HepG2 (cell line): Measurements from ENCODE around the gene FAM83E. TPM values are rescaled to one million over a fixed set of nuclear protein-coding genes. Genes with fewer than 3 reads are reported as not detected.

ENCODE experiments used
- CEBPB ChIP-seq: IDR thresholded peaks from 2 replicates; pipeline ENCODE4 v1.6.1; 2011; ENCODE audit warnings: low read depth, low read length, improper control_type of control experiment, borderline replicate concordance
- GFI1 ChIP-seq: sonication (generic); formaldehyde crosslinking; IDR thresholded peaks from 2 replicates; pipeline ENCODE4 v1.5.0; 2020; ENCODE audit warnings: missing genetic modification reagents, mild to moderate bottlenecking, borderline replicate concordance
- JUN ChIP-seq: sonication (generic); formaldehyde crosslinking; IDR thresholded peaks from 2 replicates; pipeline ENCODE4 v1.4.0; 2020; ENCODE audit warnings: mild to moderate bottlenecking, missing genetic modification reagents
- NR3C1 ChIP-seq: sonication (generic); formaldehyde crosslinking; IDR thresholded peaks from 2 replicates; pipeline ENCODE4 v1.4.0; 2020; ENCODE audit warnings: missing genetic modification reagents
- PAF1 ChIP-seq: IDR thresholded peaks from 2 replicates; pipeline ENCODE4 v1.6.1; 2016; ENCODE audit warnings: missing genetic modification reagents, missing compliant biosample characterization
- RBM22 ChIP-seq: fragments of 200-400 bp; formaldehyde crosslinking; optimal IDR thresholded peaks from 2 replicates; pipeline ENCODE3; 2017; ENCODE audit warnings: mild to moderate bottlenecking, low read length, moderate library complexity
- REPIN1 ChIP-seq: sonication (generic); formaldehyde crosslinking; IDR thresholded peaks from 2 replicates; pipeline ENCODE4 v1.8.0; 2022; ENCODE audit warnings: missing genetic modification reagents, low read depth, mild to moderate bottlenecking, borderline replicate concordance
- SOX5 ChIP-seq: IDR thresholded peaks from 2 replicates; pipeline ENCODE4 v1.6.1; 2016; ENCODE audit warnings: borderline replicate concordance
- TEAD2 ChIP-seq: sonication (generic); formaldehyde crosslinking; IDR thresholded peaks from 2 replicates; pipeline ENCODE4 v1.9.0; 2021; ENCODE audit warnings: missing genetic modification reagents
- ZMYM2 ChIP-seq: sonication (generic); formaldehyde crosslinking; IDR thresholded peaks from 2 replicates; pipeline ENCODE4 v1.8.0; 2022; ENCODE audit warnings: mild to moderate bottlenecking, missing genetic modification reagents
- ZNF326 ChIP-seq: sonication (generic); formaldehyde crosslinking; IDR thresholded peaks from 2 replicates; pipeline ENCODE4 v1.4.0; 2020; ENCODE audit warnings: missing genetic modification reagents, borderline replicate concordance
- ZNF337 ChIP-seq: sonication (generic); formaldehyde crosslinking; IDR thresholded peaks from 2 replicates; pipeline ENCODE4 v1.5.1; 2020; ENCODE audit warnings: missing genetic modification reagents, low read depth, mild to moderate bottlenecking, borderline replicate concordance
- ZNF564 ChIP-seq: sonication (generic); formaldehyde crosslinking; IDR thresholded peaks from 2 replicates; pipeline ENCODE4 v1.8.1; 2023; ENCODE audit warnings: mild to moderate bottlenecking, missing genetic modification reagents
- ZNF616 ChIP-seq: sonication (generic); formaldehyde crosslinking; IDR thresholded peaks from 2 replicates; pipeline ENCODE4 v1.5.0; 2020; ENCODE audit warnings: low read depth, mild to moderate bottlenecking, missing genetic modification reagents
- polyA plus RNA-seq, 8 experiments: library from polyadenylated mRNA; depleted of rRNA in 3 of 8; stranded (reverse) in 7 of 8; unstranded in 1 of 8; fragments of >200 nt; fragmentation: Illumina TruSeq in 4 of 8; extraction: Trizol in 4 of 8; gene quantifications; 2 replicates each; pipeline versions ENCODE4 v1.2.1 to v1.2.3, GENCODE V29; 2011 to 2016; ENCODE audit warnings: low read depth in 4 of 8, missing spikeins in 1 of 8, mixed read lengths in 1 of 8; ENCODE audit not compliant: insufficient read depth in 1 of 8
- total RNA-seq, 5 experiments: library from RNA; depleted of rRNA; stranded (reverse); fragments of >200 nt; fragmentation: Illumina TruSeq; extraction: Trizol; gene quantifications; 2 replicates each; pipeline ENCODE4 v1.2.3, GENCODE V29; 2016; ENCODE audit warnings: low read depth in 1 of 5
- TF ChIP-seq, protein P1 (sequence below): sonication (generic); formaldehyde crosslinking; IDR thresholded peaks from 2 replicates; pipeline ENCODE4 v1.8.0; 2022; ENCODE audit warnings: low read depth, missing genetic modification reagents
- TF ChIP-seq, protein P2 (sequence below): sonication (generic); formaldehyde crosslinking; IDR thresholded peaks from 2 replicates; pipeline ENCODE4 v1.4.0; 2020; ENCODE audit warnings: missing genetic modification reagents
- TF ChIP-seq, protein P3 (sequence below): sonication (generic); formaldehyde crosslinking; IDR thresholded peaks from 2 replicates; pipeline ENCODE4 v1.5.0; 2020; ENCODE audit warnings: mild to moderate bottlenecking, missing genetic modification reagents
- TF ChIP-seq, protein P4 (sequence below): sonication (generic); formaldehyde crosslinking; IDR thresholded peaks from 2 replicates; pipeline ENCODE4 v1.8.0; 2023; ENCODE audit warnings: mild to moderate bottlenecking, missing genetic modification reagents
- TF ChIP-seq, protein P5 (sequence below): sonication (generic); formaldehyde crosslinking; IDR thresholded peaks from 2 replicates; pipeline ENCODE4 v1.8.0; 2022; ENCODE audit warnings: missing genetic modification reagents, mild to moderate bottlenecking, moderate library complexity, borderline replicate concordance
- TF ChIP-seq, protein P6 (sequence below): conservative IDR thresholded peaks from 2 replicates; pipeline ENCODE4 v1.6.1; 2018; ENCODE audit warnings: missing genetic modification reagents

Gene FAM83E
- total and polyA plus RNA-seq, 2 of the 13 experiments (the other 11 are each of a cell fraction or from before 2014, with no cell fraction given) = 0.18 to 0.60 TPM

DNA sequence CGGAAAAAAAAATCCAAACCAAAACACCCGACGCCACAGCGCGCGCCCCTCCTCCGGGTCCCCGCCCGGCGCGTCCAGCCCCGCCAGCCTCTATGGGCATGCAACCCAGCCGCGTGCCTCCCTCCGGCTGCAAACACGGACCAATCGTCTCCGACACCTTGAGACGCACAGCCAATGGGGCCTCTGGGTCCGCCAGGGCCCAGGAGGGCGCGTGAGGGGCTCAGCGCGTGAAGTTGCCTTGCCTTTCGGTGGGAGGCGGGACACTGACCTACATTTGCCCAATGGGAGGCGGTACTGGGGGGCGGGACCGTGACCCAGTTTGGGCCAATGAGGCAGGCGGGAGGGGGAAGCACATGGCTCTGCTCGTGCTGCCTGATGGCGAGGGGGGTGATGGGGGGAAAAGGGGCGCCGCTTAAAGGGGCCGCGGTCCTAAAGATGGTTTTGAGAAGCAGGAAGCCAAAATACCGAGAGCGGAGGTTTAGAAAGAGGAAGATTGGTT is 22.6 kb upstream of the FAM83E start (continued):
- TF ChIP-seq, protein P1, sequence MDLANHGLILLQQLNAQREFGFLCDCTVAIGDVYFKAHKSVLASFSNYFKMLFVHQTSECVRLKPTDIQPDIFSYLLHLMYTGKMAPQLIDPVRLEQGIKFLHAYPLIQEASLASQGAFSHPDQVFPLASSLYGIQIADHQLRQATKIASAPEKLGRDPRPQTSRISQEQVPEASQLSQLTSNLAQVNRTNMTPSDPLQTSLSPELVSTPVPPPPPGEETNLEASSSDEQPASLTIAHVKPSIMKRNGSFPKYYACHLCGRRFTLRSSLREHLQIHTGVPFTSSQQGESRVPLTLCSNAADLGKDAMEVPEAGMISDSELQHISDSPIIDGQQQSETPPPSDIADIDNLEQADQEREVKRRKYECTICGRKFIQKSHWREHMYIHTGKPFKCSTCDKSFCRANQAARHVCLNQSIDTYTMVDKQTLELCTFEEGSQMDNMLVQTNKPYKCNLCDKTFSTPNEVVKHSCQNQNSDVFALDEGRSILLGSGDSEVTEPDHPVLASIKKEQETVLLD (CRISPR knock-in tag) = peak; percentile 69
- TF ChIP-seq RBM22 = no peak
- TF ChIP-seq, protein P2, sequence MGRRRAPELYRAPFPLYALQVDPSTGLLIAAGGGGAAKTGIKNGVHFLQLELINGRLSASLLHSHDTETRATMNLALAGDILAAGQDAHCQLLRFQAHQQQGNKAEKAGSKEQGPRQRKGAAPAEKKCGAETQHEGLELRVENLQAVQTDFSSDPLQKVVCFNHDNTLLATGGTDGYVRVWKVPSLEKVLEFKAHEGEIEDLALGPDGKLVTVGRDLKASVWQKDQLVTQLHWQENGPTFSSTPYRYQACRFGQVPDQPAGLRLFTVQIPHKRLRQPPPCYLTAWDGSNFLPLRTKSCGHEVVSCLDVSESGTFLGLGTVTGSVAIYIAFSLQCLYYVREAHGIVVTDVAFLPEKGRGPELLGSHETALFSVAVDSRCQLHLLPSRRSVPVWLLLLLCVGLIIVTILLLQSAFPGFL (CRISPR knock-in tag) = no peak
- TF ChIP-seq ZNF337 (CRISPR knock-in tag) = peak; percentile 76; the same call in 1 of the 2 replicates
- no peak for TF ChIP-seq TEAD2 (CRISPR knock-in tag)
- TF ChIP-seq GFI1 (CRISPR knock-in tag) = peak; percentile 78; the same call in 1 of the 2 replicates
- peak; percentile 84 for TF ChIP-seq JUN (CRISPR knock-in tag)
- TF ChIP-seq, protein P3, sequence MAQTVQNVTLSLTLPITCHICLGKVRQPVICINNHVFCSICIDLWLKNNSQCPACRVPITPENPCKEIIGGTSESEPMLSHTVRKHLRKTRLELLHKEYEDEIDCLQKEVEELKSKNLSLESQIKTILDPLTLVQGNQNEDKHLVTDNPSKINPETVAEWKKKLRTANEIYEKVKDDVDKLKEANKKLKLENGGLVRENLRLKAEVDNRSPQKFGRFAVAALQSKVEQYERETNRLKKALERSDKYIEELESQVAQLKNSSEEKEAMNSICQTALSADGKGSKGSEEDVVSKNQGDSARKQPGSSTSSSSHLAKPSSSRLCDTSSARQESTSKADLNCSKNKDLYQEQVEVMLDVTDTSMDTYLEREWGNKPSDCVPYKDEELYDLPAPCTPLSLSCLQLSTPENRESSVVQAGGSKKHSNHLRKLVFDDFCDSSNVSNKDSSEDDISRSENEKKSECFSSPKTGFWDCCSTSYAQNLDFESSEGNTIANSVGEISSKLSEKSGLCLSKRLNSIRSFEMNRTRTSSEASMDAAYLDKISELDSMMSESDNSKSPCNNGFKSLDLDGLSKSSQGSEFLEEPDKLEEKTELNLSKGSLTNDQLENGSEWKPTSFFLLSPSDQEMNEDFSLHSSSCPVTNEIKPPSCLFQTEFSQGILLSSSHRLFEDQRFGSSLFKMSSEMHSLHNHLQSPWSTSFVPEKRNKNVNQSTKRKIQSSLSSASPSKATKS = no peak
- TF ChIP-seq, protein P4, sequence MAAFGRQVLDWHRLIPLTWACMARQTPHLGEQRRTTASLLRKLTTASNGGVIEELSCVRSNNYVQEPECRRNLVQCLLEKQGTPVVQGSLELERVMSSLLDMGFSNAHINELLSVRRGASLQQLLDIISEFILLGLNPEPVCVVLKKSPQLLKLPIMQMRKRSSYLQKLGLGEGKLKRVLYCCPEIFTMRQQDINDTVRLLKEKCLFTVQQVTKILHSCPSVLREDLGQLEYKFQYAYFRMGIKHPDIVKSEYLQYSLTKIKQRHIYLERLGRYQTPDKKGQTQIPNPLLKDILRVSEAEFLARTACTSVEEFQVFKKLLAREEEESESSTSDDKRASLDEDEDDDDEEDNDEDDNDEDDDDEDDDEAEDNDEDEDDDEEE (CRISPR knock-in tag) = no peak
- no peak; the same call in 1 of the 2 replicates for TF ChIP-seq SOX5 (CRISPR knock-in tag)
- TF ChIP-seq NR3C1 (CRISPR knock-in tag) = no peak
- TF ChIP-seq PAF1 (CRISPR knock-in tag) = no peak
- TF ChIP-seq ZNF616 = peak; percentile 90; the same call in 1 of the 2 replicates
- TF ChIP-seq ZMYM2 = no peak
- no peak; the same call in 1 of the 2 replicates for TF ChIP-seq REPIN1 (CRISPR knock-in tag)
- TF ChIP-seq ZNF326 = no peak
- TF ChIP-seq, protein P5, sequence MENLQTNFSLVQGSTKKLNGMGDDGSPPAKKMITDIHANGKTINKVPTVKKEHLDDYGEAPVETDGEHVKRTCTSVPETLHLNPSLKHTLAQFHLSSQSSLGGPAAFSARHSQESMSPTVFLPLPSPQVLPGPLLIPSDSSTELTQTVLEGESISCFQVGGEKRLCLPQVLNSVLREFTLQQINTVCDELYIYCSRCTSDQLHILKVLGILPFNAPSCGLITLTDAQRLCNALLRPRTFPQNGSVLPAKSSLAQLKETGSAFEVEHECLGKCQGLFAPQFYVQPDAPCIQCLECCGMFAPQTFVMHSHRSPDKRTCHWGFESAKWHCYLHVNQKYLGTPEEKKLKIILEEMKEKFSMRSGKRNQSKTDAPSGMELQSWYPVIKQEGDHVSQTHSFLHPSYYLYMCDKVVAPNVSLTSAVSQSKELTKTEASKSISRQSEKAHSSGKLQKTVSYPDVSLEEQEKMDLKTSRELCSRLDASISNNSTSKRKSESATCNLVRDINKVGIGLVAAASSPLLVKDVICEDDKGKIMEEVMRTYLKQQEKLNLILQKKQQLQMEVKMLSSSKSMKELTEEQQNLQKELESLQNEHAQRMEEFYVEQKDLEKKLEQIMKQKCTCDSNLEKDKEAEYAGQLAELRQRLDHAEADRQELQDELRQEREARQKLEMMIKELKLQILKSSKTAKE = peak; percentile 62; the same call in 1 of the 2 replicates
- peak; percentile 80 for TF ChIP-seq ZNF564 (CRISPR knock-in tag)
- TF ChIP-seq, protein P6, sequence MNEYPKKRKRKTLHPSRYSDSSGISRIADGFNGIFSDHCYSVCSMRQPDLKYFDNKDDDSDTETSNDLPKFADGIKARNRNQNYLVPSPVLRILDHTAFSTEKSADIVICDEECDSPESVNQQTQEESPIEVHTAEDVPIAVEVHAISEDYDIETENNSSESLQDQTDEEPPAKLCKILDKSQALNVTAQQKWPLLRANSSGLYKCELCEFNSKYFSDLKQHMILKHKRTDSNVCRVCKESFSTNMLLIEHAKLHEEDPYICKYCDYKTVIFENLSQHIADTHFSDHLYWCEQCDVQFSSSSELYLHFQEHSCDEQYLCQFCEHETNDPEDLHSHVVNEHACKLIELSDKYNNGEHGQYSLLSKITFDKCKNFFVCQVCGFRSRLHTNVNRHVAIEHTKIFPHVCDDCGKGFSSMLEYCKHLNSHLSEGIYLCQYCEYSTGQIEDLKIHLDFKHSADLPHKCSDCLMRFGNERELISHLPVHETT (CRISPR knock-in tag) = peak; percentile 70; the same call in 1 of the 2 replicates
- peak; percentile 28; the same call in 1 of the 2 replicates for TF ChIP-seq CEBPB
